Endothelial cell of umbilical vein (primary cell): ENCODE results near the gene MYMX. TPM values are rescaled to one million over a fixed set of nuclear protein-coding genes. Genes with fewer than 3 reads are reported as not detected.
A peak's percentile ranks its signal among the peaks of the same experiment; 100 is the strongest.
"Not testable (repeated sequence)": the region's sequence is repeated elsewhere in the genome, so short reads cannot be mapped to it uniquely, and the experiment has no call there.

Source experiments
- BruUV-seq: library from RNA; stranded (reverse); fragments of 400-500 nt; replicated peaks from 2 replicates; lab custom pipeline; 2021; lab: Mats Ljungman, UMichigan
- CTCF ChIA-PET: fragments of 300-600, 350-600 bp; sonication (Branson Sonifier 250); formaldehyde crosslinking; loops from one replicate; lab custom pipeline; 2021; ENCODE audit warnings: antibody characterized with exemption, inconsistent platforms; lab: Charles Lee
- POLR2A ChIA-PET: fragments of 300-600, 350-600 bp; sonication (Branson Sonifier 250); formaldehyde crosslinking; loops from one replicate; lab custom pipeline; 2021; ENCODE audit warnings: antibody characterized with exemption, inconsistent platforms; lab: Charles Lee
- DNase-seq: peaks from one replicate; pipeline ENCODE4 v3.0.0-alpha.2; 2011; ENCODE audit warnings: low read depth, low spot score
- FAIRE-seq: peaks from 2 replicates; lab custom pipeline; 2011; peaks lifted over from hg19 to GRCh38; lab: Jason Lieb, UNC
- H2AFZ ChIP-seq: 2 replicates; pipeline ENCODE4 v1.6.0; 2012; ENCODE audit warnings: low read depth, low read length, control low read depth, inconsistent platforms
- H3K27ac ChIP-seq: 2 replicates; pipeline ENCODE4 v1.5.1; 2011; ENCODE audit warnings: low read depth, mild to moderate bottlenecking, control low read depth, low read length, moderate library complexity; ENCODE audit not compliant: insufficient read depth
- H3K27me3 ChIP-seq, 2 experiments: 2 replicates each; pipeline versions ENCODE4 v1.6.0 to v1.6.1; 2011; ENCODE audit warnings: low read length in 2 of 2, mixed read lengths in 1 of 2; ENCODE audit not compliant: control insufficient read depth in 2 of 2, insufficient read depth in 2 of 2
- H3K36me3 ChIP-seq, 2 experiments: 2 replicates in 1 of 2; 3 replicates in 1 of 2; pipeline ENCODE4 v1.5.1; 2011; ENCODE audit warnings: low read length in 2 of 2, mild to moderate bottlenecking in 1 of 2, moderate library complexity in 1 of 2; ENCODE audit not compliant: control insufficient read depth in 2 of 2, insufficient read depth in 2 of 2; ENCODE audit errors: extremely low read depth in 1 of 2
- H3K4me1 ChIP-seq: 3 replicates; pipeline ENCODE4 v1.5.1; 2011; ENCODE audit warnings: mild to moderate bottlenecking, low read length; ENCODE audit not compliant: control insufficient read depth, insufficient read depth; ENCODE audit errors: extremely low read depth
- H3K4me2 ChIP-seq: 2 replicates; pipeline ENCODE4 v1.6.1; 2011; ENCODE audit warnings: low read length, control low read depth, mixed read lengths; ENCODE audit not compliant: insufficient read depth
- H3K4me3 ChIP-seq, 3 experiments: fragments of 200-600 bp in 1 of 3; sonication (generic), shearing (Covaris generic) in 1 of 3; replicated peaks in 1 of 3; 2 replicates each; pipeline ENCODE4 v1.5.1; 2011 to 2016; ENCODE audit warnings: control low read depth in 3 of 3, low read length in 3 of 3, mild to moderate bottlenecking in 2 of 3, inconsistent platforms in 1 of 3, low read depth in 1 of 3, moderate library complexity in 1 of 3; ENCODE audit not compliant: insufficient read depth in 1 of 3
- H3K79me2 ChIP-seq: 2 replicates; pipeline ENCODE4 v1.6.0; 2012; ENCODE audit warnings: low read length, inconsistent platforms; ENCODE audit not compliant: control insufficient read depth, insufficient read depth
- H3K9ac ChIP-seq: replicated peaks from 2 replicates; pipeline ENCODE3; 2011; ENCODE audit warnings: low read length, control low read depth; ENCODE audit not compliant: insufficient read depth; ENCODE audit errors: extremely low read depth
- H3K9me1 ChIP-seq: replicated peaks from 3 replicates; pipeline ENCODE4 v1.6.0; 2011; ENCODE audit warnings: mild to moderate bottlenecking, low read length; ENCODE audit not compliant: control insufficient read depth, insufficient read depth; ENCODE audit errors: extremely low read depth
- H3K9me3 ChIP-seq: replicated peaks from 2 replicates; pipeline ENCODE4 v1.5.1; 2012; ENCODE audit warnings: low read length, inconsistent platforms; ENCODE audit not compliant: control insufficient read depth, insufficient read depth
- H4K20me1 ChIP-seq: replicated peaks from 2 replicates; pipeline ENCODE3; 2011; ENCODE audit warnings: mild to moderate bottlenecking, low read length; ENCODE audit not compliant: control insufficient read depth, insufficient read depth; ENCODE audit errors: extremely low read depth
- EZH2 ChIP-seq: IDR thresholded peaks from 2 replicates; pipeline ENCODE4 v1.6.1; 2012; ENCODE audit warnings: borderline replicate concordance, low read depth, mild to moderate bottlenecking, moderate library complexity, low read length, inconsistent platforms; ENCODE audit not compliant: severe bottlenecking
- FOS ChIP-seq: IDR thresholded peaks from 2 replicates; pipeline ENCODE4 v1.6.1; 2011; ENCODE audit warnings: mild to moderate bottlenecking, low read length, moderate library complexity, borderline replicate concordance; ENCODE audit not compliant: insufficient read depth
- GATA2 ChIP-seq: IDR thresholded peaks from 2 replicates; pipeline ENCODE4 v1.7.0; 2011; ENCODE audit warnings: low read depth, mild to moderate bottlenecking, moderate library complexity, mixed read lengths, low read length; ENCODE audit not compliant: insufficient read length, insufficient read depth
- JUN ChIP-seq: IDR thresholded peaks from 2 replicates; pipeline ENCODE4 v1.6.1; 2011; ENCODE audit warnings: borderline replicate concordance, low read depth; ENCODE audit not compliant: insufficient read length, insufficient read depth
- MAX ChIP-seq: IDR thresholded peaks from 2 replicates; pipeline ENCODE4 v1.6.1; 2011; ENCODE audit not compliant: insufficient read depth, insufficient read length
- MYC ChIP-seq: IDR thresholded peaks from one replicate; pipeline ENCODE4 v1.6.1; 2011; ENCODE audit warnings: mild to moderate bottlenecking, low read depth, low read length
- POLR2A ChIP-seq: IDR thresholded peaks from 2 replicates; pipeline ENCODE4 v1.6.1; 2012; ENCODE audit warnings: low read depth, mild to moderate bottlenecking, control low read depth, low read length
- POLR2AphosphoS5 ChIP-seq: IDR thresholded peaks from 2 replicates; pipeline ENCODE4 v1.6.1; 2012; ENCODE audit warnings: low read depth, mild to moderate bottlenecking, control low read depth, low read length, moderate library complexity; ENCODE audit not compliant: insufficient read depth
- dilution Hi-C: fragments of 300-500 bp; cut with MboI; formaldehyde crosslinking; loops from one replicate; pipeline ENCODE4 v1.15.0; 2019; ENCODE audit warnings: low sequenced_read_pairs; ENCODE audit not compliant: extremely low pct_ligation_motif_present
- intact Hi-C: fragments of 100-400 bp; cut with micrococcal nuclease; formaldehyde crosslinking; loops from one replicate; pipeline ENCODE4 v1.10.0; 2022
- polyA plus RNA-seq, 4 experiments: library from polyadenylated mRNA; depleted of rRNA in 3 of 4; stranded (reverse) in 3 of 4; unstranded in 1 of 4; fragments of >200 nt; gene quantifications; 2 replicates each; pipeline versions ENCODE4 v1.2.1 to v1.2.3, GENCODE V29; 2011 to 2012; ENCODE audit warnings: missing spikeins in 1 of 4
- total RNA-seq: library from RNA; stranded (reverse); gene quantifications from 2 replicates; pipeline ENCODE4 v1.2.3, GENCODE V29; 2021
- TF ChIP-seq, protein P1 (sequence below), 2 donors: IDR thresholded peaks; 1 replicate in 1 of 2; 2 replicates in 1 of 2; pipeline ENCODE4 v1.5.1; 2011; ENCODE audit warnings: low read length in 2 of 2, mild to moderate bottlenecking in 2 of 2, moderate library complexity in 2 of 2, control low read depth in 1 of 2, inconsistent platforms in 1 of 2, low read depth in 1 of 2; ENCODE audit not compliant: insufficient read depth in 1 of 2; ENCODE audit errors: extremely low read depth in 1 of 2

The MYMX gene
- total and polyA plus RNA-seq, 2 donors (not counting 3 experiments of a cell fraction or from before 2014, with no cell fraction given): 0.18 TPM; not detected in 1

DNA sequence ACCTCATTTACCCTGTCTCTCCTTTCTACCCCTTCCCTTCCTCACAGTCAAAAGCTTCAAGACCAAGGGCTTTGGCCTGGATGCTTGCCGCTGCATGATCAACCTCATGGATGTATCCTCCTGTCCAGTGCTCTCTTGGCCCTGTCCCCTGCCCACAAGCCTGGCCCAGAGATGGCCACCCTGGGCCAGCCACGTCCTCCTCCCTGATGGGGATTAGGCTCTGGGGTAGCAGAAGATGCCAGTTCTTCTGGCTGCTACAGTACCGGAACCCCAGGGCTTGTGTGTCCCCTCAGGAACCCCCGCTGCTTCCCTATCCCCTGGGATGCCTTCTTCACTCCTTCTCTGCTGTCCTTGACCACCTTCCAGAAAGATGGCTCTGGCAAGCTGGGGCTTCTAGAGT lies 35.8 kb upstream of the MYMX start:
- TF ChIP-seq, protein P1, sequence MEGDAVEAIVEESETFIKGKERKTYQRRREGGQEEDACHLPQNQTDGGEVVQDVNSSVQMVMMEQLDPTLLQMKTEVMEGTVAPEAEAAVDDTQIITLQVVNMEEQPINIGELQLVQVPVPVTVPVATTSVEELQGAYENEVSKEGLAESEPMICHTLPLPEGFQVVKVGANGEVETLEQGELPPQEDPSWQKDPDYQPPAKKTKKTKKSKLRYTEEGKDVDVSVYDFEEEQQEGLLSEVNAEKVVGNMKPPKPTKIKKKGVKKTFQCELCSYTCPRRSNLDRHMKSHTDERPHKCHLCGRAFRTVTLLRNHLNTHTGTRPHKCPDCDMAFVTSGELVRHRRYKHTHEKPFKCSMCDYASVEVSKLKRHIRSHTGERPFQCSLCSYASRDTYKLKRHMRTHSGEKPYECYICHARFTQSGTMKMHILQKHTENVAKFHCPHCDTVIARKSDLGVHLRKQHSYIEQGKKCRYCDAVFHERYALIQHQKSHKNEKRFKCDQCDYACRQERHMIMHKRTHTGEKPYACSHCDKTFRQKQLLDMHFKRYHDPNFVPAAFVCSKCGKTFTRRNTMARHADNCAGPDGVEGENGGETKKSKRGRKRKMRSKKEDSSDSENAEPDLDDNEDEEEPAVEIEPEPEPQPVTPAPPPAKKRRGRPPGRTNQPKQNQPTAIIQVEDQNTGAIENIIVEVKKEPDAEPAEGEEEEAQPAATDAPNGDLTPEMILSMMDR (IDR thresholded peaks at IDR 0.05; ENCODE audit: extremely low read depth in 1 of 2, insufficient read depth in 1 of 2, low read depth in 1 of 2, low read length in 2 of 2): no peak
- TF ChIP-seq FOS (no peak), POLR2A (no peak), MAX (no peak), POLR2AphosphoS5 (no peak), EZH2 (no peak), JUN (no peak), MYC (no peak), GATA2 (no peak)
- dilution Hi-C loops: no loop called here
- POLR2A ChIA-PET: interaction anchor here (1.0 kb wide), 1 partner anchor 67 kb away, joined by 3 read pairs; no protein-coding TSS in a partner anchor

GRCh38 chr6:44181784-44182183 lies 34.9 kb upstream of the MYMX start:
- dilution Hi-C loops, H3K9ac ChIP-seq, BruUV-seq, H3K27me3 ChIP-seq, POLR2A ChIA-PET, H3K9me1 ChIP-seq, H4K20me1 ChIP-seq, intact Hi-C loops, H2AFZ ChIP-seq, H3K4me2 ChIP-seq, DNase-seq, CTCF ChIA-PET, H3K27ac ChIP-seq, H3K79me2 ChIP-seq, H3K36me3 ChIP-seq, H3K9me3 ChIP-seq, H3K4me3 ChIP-seq: not testable (repeated sequence)
- peak; percentile 64 for FAIRE-seq
- H3K4me1 ChIP-seq: peaks cover 46% of the 10 kb centered on the region

More for the DNA sequence above, 35.8 kb upstream of the MYMX start:
- H3K4me1 ChIP-seq: peaks cover 46% of the 10 kb centered on the region
- FAIRE-seq: no peak
- H3K9ac ChIP-seq: no peak overlapping the region
- no peak overlapping the region for H2AFZ ChIP-seq
- H3K36me3 ChIP-seq: no peaks in the 10 kb centered on the region
- no peak overlapping the region for H3K4me2 ChIP-seq
- BruUV-seq: no TSS peak
- H3K9me3 ChIP-seq: no peaks in the 10 kb centered on the region
- no peaks in the 10 kb centered on the region for H4K20me1 ChIP-seq
- intact Hi-C loops: no loop called here
- no peak for DNase-seq
- no peaks in the 10 kb centered on the region for H3K27me3 ChIP-seq
- H3K27ac ChIP-seq: no peak overlapping the region
- CTCF ChIA-PET: interaction anchor here (0.8 kb wide), 1 partner anchor 20 kb away, joined by 3 read pairs; no protein-coding TSS in a partner anchor
- no peaks in the 10 kb centered on the region for H3K9me1 ChIP-seq
- no peaks in the 10 kb centered on the region for H3K79me2 ChIP-seq
- H3K4me3 ChIP-seq: no peak overlapping the region
